SIG-M5 treated with dmso at 0.1 percent for 504 hours (cell line): ENCODE results near the gene MYO9A.
"Not testable (repeated sequence)": the region's sequence is repeated elsewhere in the genome, so short reads cannot be mapped to it uniquely, and the experiment has no call there.

ENCODE experiments used
- DNase-seq: peaks from one replicate; lab custom pipeline; 2025; ENCODE audit not compliant: unreplicated experiment; lab: John Stamatoyannopoulos, UW

MYO9A gene

DNA sequence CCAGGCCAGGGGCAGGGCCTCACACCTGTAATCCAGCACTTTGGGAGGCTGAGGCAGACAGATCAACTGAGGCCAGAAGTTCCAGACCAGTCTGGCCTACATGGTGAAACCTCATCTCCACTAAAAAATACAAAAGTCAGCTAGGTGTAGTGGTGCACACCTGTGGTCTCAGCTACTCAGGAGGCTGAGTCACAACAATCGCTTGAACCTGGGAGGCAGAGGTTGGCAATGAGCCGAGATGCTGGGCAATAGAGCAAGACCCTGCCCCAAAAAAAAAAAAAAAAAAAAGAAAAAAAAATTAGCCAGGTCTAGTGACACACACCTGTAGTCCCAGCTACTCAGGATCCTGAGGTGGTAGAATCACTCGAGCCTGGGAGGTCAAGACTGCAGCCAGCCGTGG lies 18.8 kb downstream of the MYO9A start:
- no peak for DNase-seq

- no peak for DNase-seq
These were observed 19.9 kb downstream of the MYO9A start for GRCh38 chr15:72098040-72098439.

DNA sequence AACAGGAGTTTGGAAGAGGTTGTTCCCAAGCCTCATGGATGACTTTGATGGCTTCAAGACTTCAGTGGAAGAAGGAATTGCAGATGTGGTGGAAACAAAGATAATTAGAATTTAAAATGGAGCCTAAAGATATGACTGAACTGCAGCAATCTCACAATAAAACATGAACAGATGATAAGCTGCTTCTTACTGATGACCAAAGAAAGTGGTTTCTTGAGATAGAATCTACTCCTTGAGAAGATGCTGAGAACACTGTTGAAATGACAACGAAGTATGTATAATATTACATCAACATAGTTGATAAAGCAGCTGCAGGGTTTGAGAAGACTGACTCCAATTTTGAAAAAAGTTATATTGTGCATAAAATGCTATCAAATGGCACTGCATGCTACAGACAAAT lies 21.2 kb downstream of the MYO9A start:
- DNase-seq: no peak

GRCh38 chr15:72092691-72093090 lies 25.3 kb downstream of the MYO9A start:
- no peak for DNase-seq

GRCh38 chr15:72092006-72092405 lies 25.9 kb downstream of the MYO9A start:
- DNase-seq: no peak

- no peak for DNase-seq
These were observed 30.9 kb downstream of the MYO9A start for GRCh38 chr15:72086920-72087648.

GRCh38 chr15:72086010-72086697 lies 31.8 kb downstream of the MYO9A start:
- no peak for DNase-seq

DNA sequence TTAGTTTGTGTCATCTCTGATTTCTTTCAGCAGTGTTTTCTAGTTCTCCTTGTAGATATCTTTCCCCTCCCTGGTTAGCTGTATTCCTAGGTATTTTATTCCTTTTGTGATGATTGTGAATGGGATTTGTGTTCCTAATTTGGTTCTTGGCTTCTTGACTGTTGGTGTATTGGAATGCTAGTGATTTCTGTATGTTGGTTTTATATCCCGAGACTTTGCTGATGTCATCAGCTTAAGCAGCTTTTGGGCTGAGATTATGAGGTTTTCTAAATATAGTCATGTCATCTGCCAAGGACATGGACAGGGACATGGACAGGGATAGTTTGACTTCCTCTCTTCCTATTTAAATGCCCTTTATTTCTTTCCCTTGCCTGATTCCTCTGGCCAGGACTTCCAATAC lies 35.8 kb downstream of the MYO9A start:
- no peak for DNase-seq

DNA sequence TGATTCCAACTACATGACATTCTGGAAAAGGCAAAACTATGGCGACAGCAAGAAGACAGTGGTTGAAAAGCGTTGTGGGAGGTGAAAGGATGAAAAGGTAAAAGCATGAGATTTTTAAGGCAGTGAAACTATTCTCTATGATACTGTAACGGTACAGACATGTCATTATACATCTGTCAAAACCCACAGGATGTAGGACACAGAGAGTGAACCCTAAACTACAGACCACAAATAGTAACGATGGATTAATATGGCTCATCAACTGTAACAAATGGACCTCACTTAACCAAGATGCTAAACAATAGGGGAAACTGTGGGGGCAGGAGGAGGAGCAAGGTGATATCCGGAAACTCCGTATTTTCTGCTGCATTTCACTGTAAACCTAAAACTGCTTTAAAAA lies 39.1 kb downstream of the MYO9A start:
- DNase-seq: no peak

GRCh38 chr15:72077950-72078349 lies 40.0 kb downstream of the MYO9A start:
- DNase-seq: no peak

DNA sequence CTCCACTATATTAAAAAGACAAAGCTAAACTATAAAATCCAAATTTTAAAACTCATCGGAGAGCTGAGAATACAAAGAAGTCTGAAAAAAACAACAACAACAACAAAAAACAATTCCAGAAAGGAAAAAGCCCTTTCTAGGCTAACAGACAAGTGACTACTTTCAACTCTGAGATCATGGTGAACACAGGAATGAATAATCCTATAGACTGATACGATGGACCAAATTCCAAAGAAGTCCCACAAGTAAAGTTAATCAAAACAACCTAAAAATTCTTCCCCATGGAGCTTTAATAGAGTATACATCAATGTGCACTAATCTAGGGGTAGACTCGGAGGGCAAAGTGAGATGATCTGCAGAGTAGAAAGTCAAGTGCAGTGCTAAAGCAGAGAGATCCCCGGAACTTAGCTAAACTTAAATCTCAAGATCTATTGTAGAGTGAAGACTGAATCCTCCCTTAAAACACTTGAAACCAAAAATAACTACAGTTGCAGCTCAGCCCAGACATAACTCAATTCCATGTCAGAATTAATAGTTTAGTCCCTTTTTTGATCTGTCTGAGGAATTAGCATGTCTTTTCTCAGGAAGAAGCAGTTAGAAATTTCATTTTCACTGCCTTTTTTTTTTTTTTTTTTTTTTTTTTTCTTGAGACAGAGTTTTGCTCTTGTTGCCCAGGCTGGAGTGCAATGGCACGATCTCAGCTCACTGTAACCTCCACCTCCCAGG lies 43.5 kb downstream of the MYO9A start:
- DNase-seq: no peak

GRCh38 chr15:72071448-72071825 lies 46.5 kb downstream of the MYO9A start:
- DNase-seq: not testable (repeated sequence)

GRCh38 chr15:72070817-72071447 lies 47.0 kb downstream of the MYO9A start:
- no peak for DNase-seq

GRCh38 chr15:72068856-72069255 lies 49.1 kb downstream of the MYO9A start:
- DNase-seq: no peak

DNA sequence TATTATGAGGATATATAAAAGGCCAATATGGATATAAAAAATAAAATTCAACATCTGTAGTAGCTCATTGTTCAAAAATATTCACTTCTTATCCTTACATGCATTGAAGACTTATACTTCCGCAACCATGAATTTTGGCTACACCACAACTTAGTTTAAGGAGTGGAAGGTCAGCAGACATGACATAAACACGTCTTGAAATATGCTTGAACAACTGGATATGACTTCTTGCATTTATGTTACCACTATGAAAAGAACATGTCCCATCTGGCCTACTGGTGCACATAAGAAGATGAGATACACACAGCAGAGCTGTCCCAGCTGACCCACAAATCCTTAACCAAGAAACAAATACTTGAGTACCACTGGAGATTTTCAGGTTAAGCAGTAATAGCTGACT lies 52.1 kb downstream of the MYO9A start:
- DNase-seq: no peak

DNA sequence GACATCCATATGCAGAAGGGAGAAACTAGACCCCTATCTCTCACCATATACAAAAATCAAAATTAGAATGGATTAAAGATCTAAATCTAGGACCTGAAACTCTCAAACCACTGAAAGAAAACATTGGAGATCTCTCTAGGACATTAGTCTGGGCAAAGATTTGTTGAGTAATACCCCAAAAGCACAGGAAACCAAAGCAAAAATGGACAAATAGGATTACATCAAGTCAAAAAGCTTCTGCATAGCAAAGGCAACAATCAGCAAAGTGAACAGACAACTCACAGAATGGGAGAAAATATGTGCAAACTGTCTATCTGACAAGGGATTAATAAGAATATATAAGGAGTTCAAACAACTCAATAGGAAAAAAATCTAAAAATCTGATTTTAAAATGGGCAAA lies 54.8 kb downstream of the MYO9A start:
- no peak for DNase-seq

GRCh38 chr15:72062319-72062718 lies 55.6 kb downstream of the MYO9A start:
- no peak for DNase-seq

DNA sequence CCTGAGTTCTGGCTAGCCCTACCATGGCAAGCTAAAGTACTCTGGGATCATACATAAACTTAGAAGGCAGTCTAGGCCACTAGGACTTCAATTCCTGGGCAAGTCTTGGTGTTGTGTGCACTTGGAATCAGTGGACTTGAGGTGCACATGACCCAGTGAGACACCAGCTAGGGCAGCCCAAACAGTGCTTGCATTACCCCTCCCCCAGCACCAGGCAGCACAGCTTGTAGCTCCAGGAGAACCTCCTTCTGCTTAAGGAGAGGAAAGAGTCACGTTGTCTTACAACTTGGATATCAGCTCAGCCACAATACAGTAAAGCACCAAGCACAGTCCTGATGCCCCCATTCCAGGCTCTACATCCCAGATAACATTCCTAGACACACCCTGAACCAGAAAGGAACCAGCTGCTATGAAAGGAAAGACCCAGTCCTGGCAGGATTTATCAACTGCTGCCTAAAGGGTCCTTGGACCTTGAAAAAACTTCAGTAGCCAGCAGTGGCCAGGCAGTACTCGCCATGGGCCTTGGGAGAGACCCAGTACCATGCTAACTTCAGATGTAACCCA lies 57.2 kb downstream of the MYO9A start:
- no peak for DNase-seq

DNA sequence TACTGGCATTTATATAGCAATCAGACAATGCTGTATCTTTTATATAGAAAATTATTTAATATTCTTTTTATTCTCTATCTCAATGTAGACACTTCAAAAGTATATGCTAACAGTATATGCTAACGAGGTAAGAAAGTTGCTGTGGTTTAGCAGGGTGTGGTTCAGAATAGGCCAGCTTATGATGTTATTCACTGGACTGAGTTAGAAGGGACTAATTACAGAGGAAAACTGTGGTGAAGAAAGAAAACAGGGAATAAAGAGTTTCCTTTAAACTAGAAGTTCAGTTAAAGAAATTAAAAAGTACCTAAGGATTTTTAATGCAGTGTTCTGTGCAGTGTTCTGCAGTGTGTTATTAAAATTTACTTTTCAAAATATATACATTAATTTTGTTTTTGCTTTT lies 59.4 kb downstream of the MYO9A start:
- no peak for DNase-seq

- DNase-seq: no peak
These were observed 60.3 kb downstream of the MYO9A start for GRCh38 chr15:72057548-72058091.

GRCh38 chr15:72056217-72056616 lies 61.7 kb downstream of the MYO9A start:
- not testable (repeated sequence) for DNase-seq
